ENCODE data around the gene CSMD2. TPM values are rescaled to one million over a fixed set of nuclear protein-coding genes. Genes with fewer than 3 reads are reported as not detected.

Gene CSMD2
- total and polyA plus RNA-seq, 2 experiments from 2014 or later = 5.3 to 16.6 TPM

DNA sequence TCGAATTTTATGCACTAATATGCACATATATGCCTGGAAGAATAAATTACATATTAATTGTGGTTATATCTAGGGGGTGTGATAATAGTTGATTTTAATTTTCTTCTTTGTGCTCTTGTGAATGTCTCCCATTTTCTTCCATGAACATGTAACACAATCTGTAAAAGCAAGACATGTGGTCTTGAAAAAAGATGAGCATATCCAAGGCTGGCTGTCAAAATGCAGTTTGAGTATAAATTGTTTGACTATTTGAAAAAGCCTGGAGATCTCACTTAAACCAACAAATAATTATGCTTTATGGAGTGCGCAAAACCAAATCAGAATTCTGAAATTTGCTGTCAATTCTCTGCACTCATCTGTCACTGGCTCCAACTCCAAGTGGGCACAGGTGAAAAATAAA is 157.3 kb downstream of the CSMD2 start:
- H3K36me3 Mint-ChIP-seq (ENCODE audit: low read depth) = no peaks in the 10 kb centered on the region; the same call in 1 of the 3 replicates
- Histone ChIP-seq H3K79me2 (replicated peaks; ENCODE audit: insufficient read depth) (peaks cover 4% of the 10 kb centered on the region), H3K27ac (ENCODE audit: low read depth) (no peak overlapping the region), H3K4me1 (ENCODE audit: insufficient read depth) (no peaks in the 10 kb centered on the region; the same call in 1 of the 2 replicates), H3F3A (replicated peaks; ENCODE audit: low read depth) (no peaks in the 10 kb centered on the region), H3K4me2 (no peak overlapping the region), H3K27me3 (ENCODE audit: insufficient read depth) (no peaks in the 10 kb centered on the region), H2AFZ (no peak overlapping the region), H3K9me2 (ENCODE audit: insufficient read depth) (no peaks in the 10 kb centered on the region), H3K4me3 (no peak overlapping the region), H4K20me1 (replicated peaks; ENCODE audit: insufficient read depth) (no peaks in the 10 kb centered on the region; the same call in 1 of the 2 replicates), H3K36me3 (ENCODE audit: insufficient read depth) (no peaks in the 10 kb centered on the region)
- ATAC-seq (no peak), DNase-seq (ENCODE audit: low spot score) (no peak)
- no peak overlapping the region for H3K27ac Mint-ChIP-seq
- TF ChIP-seq JUNB (IDR thresholded peaks at IDR 0.05; ENCODE audit: unreplicated experiment) (no peak), ZNF114 (CRISPR knock-in tag; IDR thresholded peaks at IDR 0.05) (no peak), EZH2 (IDR thresholded peaks at IDR 0.05; ENCODE audit: low read depth, unreplicated experiment) (no peak), CREB1 (CRISPR knock-in tag; IDR thresholded peaks at IDR 0.05; ENCODE audit: low read depth) (no peak), EZH2phosphoT487 (IDR thresholded peaks at IDR 0.05; ENCODE audit: unreplicated experiment) (no peak), NANOG (IDR thresholded peaks at IDR 0.05; ENCODE audit: borderline replicate concordance) (no peak), POLR2AphosphoS5 (IDR thresholded peaks at IDR 0.05; ENCODE audit: low read depth) (no peak), ZNF331 (CRISPR knock-in tag; IDR thresholded peaks at IDR 0.05; ENCODE audit: low read depth) (no peak)
- TF ChIP-seq, protein P1, sequence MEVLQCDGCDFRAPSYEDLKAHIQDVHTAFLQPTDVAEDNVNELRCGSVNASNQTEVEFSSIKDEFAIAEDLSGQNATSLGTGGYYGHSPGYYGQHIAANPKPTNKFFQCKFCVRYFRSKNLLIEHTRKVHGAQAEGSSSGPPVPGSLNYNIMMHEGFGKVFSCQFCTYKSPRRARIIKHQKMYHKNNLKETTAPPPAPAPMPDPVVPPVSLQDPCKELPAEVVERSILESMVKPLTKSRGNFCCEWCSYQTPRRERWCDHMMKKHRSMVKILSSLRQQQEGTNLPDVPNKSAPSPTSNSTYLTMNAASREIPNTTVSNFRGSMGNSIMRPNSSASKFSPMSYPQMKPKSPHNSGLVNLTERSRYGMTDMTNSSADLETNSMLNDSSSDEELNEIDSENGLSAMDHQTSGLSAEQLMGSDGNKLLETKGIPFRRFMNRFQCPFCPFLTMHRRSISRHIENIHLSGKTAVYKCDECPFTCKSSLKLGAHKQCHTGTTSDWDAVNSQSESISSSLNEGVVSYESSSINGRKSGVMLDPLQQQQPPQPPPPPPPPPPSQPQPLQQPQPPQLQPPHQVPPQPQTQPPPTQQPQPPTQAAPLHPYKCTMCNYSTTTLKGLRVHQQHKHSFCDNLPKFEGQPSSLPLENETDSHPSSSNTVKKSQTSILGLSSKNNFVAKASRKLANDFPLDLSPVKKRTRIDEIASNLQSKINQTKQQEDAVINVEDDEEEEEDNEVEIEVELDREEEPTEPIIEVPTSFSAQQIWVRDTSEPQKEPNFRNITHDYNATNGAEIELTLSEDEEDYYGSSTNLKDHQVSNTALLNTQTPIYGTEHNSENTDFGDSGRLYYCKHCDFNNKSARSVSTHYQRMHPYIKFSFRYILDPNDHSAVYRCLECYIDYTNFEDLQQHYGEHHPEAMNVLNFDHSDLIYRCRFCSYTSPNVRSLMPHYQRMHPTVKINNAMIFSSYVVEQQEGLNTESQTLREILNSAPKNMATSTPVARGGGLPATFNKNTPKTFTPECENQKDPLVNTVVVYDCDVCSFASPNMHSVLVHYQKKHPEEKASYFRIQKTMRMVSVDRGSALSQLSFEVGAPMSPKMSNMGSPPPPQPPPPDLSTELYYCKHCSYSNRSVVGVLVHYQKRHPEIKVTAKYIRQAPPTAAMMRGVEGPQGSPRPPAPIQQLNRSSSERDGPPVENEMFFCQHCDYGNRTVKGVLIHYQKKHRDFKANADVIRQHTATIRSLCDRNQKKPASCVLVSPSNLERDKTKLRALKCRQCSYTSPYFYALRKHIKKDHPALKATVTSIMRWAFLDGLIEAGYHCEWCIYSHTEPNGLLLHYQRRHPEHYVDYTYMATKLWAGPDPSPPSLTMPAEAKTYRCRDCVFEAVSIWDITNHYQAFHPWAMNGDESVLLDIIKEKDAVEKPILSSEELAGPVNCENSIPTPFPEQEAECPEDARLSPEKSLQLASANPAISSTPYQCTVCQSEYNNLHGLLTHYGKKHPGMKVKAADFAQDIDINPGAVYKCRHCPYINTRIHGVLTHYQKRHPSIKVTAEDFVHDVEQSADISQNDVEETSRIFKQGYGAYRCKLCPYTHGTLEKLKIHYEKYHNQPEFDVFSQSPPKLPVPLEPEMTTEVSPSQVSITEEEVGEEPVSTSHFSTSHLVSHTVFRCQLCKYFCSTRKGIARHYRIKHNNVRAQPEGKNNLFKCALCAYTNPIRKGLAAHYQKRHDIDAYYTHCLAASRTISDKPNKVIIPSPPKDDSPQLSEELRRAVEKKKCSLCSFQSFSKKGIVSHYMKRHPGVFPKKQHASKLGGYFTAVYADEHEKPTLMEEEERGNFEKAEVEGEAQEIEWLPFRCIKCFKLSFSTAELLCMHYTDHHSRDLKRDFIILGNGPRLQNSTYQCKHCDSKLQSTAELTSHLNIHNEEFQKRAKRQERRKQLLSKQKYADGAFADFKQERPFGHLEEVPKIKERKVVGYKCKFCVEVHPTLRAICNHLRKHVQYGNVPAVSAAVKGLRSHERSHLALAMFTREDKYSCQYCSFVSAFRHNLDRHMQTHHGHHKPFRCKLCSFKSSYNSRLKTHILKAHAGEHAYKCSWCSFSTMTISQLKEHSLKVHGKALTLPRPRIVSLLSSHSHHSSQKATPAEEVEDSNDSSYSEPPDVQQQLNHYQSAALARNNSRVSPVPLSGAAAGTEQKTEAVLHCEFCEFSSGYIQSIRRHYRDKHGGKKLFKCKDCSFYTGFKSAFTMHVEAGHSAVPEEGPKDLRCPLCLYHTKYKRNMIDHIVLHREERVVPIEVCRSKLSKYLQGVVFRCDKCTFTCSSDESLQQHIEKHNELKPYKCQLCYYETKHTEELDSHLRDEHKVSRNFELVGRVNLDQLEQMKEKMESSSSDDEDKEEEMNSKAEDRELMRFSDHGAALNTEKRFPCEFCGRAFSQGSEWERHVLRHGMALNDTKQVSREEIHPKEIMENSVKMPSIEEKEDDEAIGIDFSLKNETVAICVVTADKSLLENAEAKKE (CRISPR knock-in tag; IDR thresholded peaks at IDR 0.05) = no peak
- TF ChIP-seq, protein P2, sequence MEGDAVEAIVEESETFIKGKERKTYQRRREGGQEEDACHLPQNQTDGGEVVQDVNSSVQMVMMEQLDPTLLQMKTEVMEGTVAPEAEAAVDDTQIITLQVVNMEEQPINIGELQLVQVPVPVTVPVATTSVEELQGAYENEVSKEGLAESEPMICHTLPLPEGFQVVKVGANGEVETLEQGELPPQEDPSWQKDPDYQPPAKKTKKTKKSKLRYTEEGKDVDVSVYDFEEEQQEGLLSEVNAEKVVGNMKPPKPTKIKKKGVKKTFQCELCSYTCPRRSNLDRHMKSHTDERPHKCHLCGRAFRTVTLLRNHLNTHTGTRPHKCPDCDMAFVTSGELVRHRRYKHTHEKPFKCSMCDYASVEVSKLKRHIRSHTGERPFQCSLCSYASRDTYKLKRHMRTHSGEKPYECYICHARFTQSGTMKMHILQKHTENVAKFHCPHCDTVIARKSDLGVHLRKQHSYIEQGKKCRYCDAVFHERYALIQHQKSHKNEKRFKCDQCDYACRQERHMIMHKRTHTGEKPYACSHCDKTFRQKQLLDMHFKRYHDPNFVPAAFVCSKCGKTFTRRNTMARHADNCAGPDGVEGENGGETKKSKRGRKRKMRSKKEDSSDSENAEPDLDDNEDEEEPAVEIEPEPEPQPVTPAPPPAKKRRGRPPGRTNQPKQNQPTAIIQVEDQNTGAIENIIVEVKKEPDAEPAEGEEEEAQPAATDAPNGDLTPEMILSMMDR (conservative IDR thresholded peaks at IDR 0.05; ENCODE audit: low read depth in 2 of 2) = no peak
- peaks cover 9% of the 10 kb centered on the region for H3K4me1 Mint-ChIP-seq
- peaks cover 6% of the 10 kb centered on the region for H3K27me3 Mint-ChIP-seq (ENCODE audit: insufficient read depth, low read depth, poor library complexity)
- H3K4me3 Mint-ChIP-seq = no peak overlapping the region
- H3K9me3 Mint-ChIP-seq = no peaks in the 10 kb centered on the region
